GM12892 (cell line): ENCODE data around the gene MAEL.
A peak's percentile ranks its signal among the peaks of the same experiment; 100 is the strongest.

Experiments
- DNase-seq: peaks from one replicate; pipeline ENCODE4 v3.0.0; 2011; ENCODE audit not compliant: insufficient read length
- FAIRE-seq: peaks from 2 replicates; lab custom pipeline; 2011; peaks lifted over from hg19 to GRCh38; lab: Jason Lieb, UNC
- POLR2A ChIP-seq: IDR thresholded peaks from 2 replicates; pipeline ENCODE4 v1.6.1; 2011; ENCODE audit warnings: low read depth, low read length, control low read depth
- POLR2AphosphoS5 ChIP-seq: IDR thresholded peaks from 2 replicates; pipeline ENCODE4 v1.6.1; 2011; ENCODE audit warnings: low read depth, low read length, control low read depth
- TAF1 ChIP-seq: IDR thresholded peaks from 2 replicates; pipeline ENCODE4 v1.6.1; 2011; ENCODE audit warnings: low read depth, mild to moderate bottlenecking, control low read depth, low read length, borderline replicate concordance

MAEL gene

GRCh38 chr1:167059809-167060107 is 70.7 kb downstream of the MAEL start:
- no peak for DNase-seq
- FAIRE-seq: no peak
- TF ChIP-seq POLR2A: no peak
- no peak for TF ChIP-seq POLR2AphosphoS5
- TF ChIP-seq TAF1: no peak

GRCh38 chr1:167060141-167061072 is 71.3 kb downstream of the MAEL start:
- no peak for DNase-seq
- TF ChIP-seq POLR2A (no peak), POLR2AphosphoS5 (no peak), TAF1 (no peak)
- no peak for FAIRE-seq

GRCh38 chr1:167061073-167061464 is 72.0 kb downstream of the MAEL start:
- DNase-seq: no peak
- no peak for FAIRE-seq
- TF ChIP-seq POLR2AphosphoS5: no peak
- TF ChIP-seq POLR2A: no peak
- TF ChIP-seq TAF1: no peak

- DNase-seq (no peak), FAIRE-seq (no peak)
- no peak for TF ChIP-seq POLR2A
These were observed 75.5 kb downstream of the MAEL start for GRCh38 chr1:167064621-167065020.

- FAIRE-seq: no peak
- DNase-seq: no peak
- TF ChIP-seq POLR2A (no peak), POLR2AphosphoS5 (no peak), TAF1 (no peak)
These were observed 76.4 kb downstream of the MAEL start for GRCh38 chr1:167065471-167065870.

- peak; percentile 82 for DNase-seq
- TF ChIP-seq TAF1 (no peak), POLR2A (no peak), POLR2AphosphoS5 (no peak)
- FAIRE-seq: peak; percentile 81
These were observed 77.4 kb downstream of the MAEL start for GRCh38 chr1:167066333-167067122.

GRCh38 chr1:167067904-167068303 is 78.8 kb downstream of the MAEL start:
- FAIRE-seq (no peak), DNase-seq (no peak)

GRCh38 chr1:167068761-167069160 is 79.7 kb downstream of the MAEL start:
- no peak for FAIRE-seq
- TF ChIP-seq TAF1 (no peak), POLR2A (no peak), POLR2AphosphoS5 (no peak)
- DNase-seq: no peak

More at GRCh38 chr1:167067904-167068303, 78.8 kb downstream of the MAEL start:
- TF ChIP-seq TAF1 (no peak), POLR2AphosphoS5 (no peak), POLR2A (no peak)

- TF ChIP-seq POLR2A: no peak
- no peak for TF ChIP-seq TAF1
- no peak for TF ChIP-seq POLR2AphosphoS5
- DNase-seq (no peak), FAIRE-seq (no peak)
These were observed 82.2 kb downstream of the MAEL start for GRCh38 chr1:167071286-167071685.
